GM12878 (cell line): ENCODE measurements around the gene RHOXF2. TPM values are rescaled to one million over a fixed set of nuclear protein-coding genes. Genes with fewer than 3 reads are reported as not detected.

Experiments
- ATAC-seq: fragments of 200-7000 bp; cut with Tn5 transposase; 3 replicates; pipeline ENCODE4 v1.9.1; 2020; ENCODE audit warnings: mild to moderate bottlenecking, moderate library complexity
- BruUV-seq: library from RNA; stranded (reverse); fragments of 400-500 nt; replicated peaks from 2 replicates; lab custom pipeline; 2021; lab: Mats Ljungman, UMichigan
- CTCF ChIA-PET: fragments of 300-600 bp; sonication (Branson Sonifier 250); formaldehyde crosslinking; extraction: SDS; loops from one replicate; lab custom pipeline; 2021; ENCODE audit warnings: inconsistent platforms; lab: Yijun Ruan, JAX
- POLR2A ChIA-PET: fragments of 350-600 bp; formaldehyde crosslinking; extraction: SDS; loops from one replicate; lab custom pipeline; 2021; ENCODE audit warnings: inconsistent platforms; lab: Charles Lee
- RAD21 ChIA-PET: fragments of 300-600 bp; sonication (Branson Sonifier 250); formaldehyde crosslinking; loops from one replicate; lab custom pipeline; 2023; ENCODE audit warnings: antibody characterized with exemption; ENCODE audit not compliant: unreplicated experiment; lab: Charles Lee
- SMC1A ChIA-PET: fragments of 300-600 bp; sonication (Branson Sonifier 250); formaldehyde crosslinking; loops from one replicate; lab custom pipeline; 2023; ENCODE audit not compliant: unreplicated experiment, uncharacterized antibody; lab: Charles Lee
- DNase-seq: peaks from one replicate; pipeline ENCODE4 v3.0.0-alpha.2; 2011; ENCODE audit warnings: low read depth, low spot score
- FAIRE-seq: peaks from 3 replicates; lab custom pipeline; 2011; peaks lifted over from hg19 to GRCh38; lab: Jason Lieb, UNC
- H2AFZ ChIP-seq: 2 replicates; pipeline ENCODE4 v1.6.0; 2011; ENCODE audit warnings: low read depth, low read length, control low read depth; ENCODE audit not compliant: control insufficient read depth
- H3K27ac ChIP-seq: 2 replicates; pipeline ENCODE4 v1.5.1; 2011; ENCODE audit warnings: control low read depth; ENCODE audit not compliant: control insufficient read depth, insufficient read depth
- H3K27me3 ChIP-seq, 2 experiments: replicated peaks in 1 of 2; 2 replicates each; pipeline versions ENCODE4 v1.6.0 to v1.6.1; 2011; ENCODE audit warnings: low read length in 1 of 2; ENCODE audit not compliant: control insufficient read depth in 2 of 2, insufficient read depth in 2 of 2
- H3K36me3 ChIP-seq, 2 experiments: 2 replicates each; pipeline ENCODE4 v1.5.1; 2011; ENCODE audit warnings: low read length in 1 of 2; ENCODE audit not compliant: control insufficient read depth in 2 of 2, insufficient read depth in 2 of 2
- H3K4me1 ChIP-seq: 2 replicates; pipeline ENCODE4 v1.6.1; 2011; ENCODE audit warnings: mild to moderate bottlenecking, low read length, moderate library complexity, mixed read lengths; ENCODE audit not compliant: control insufficient read depth, insufficient read depth
- H3K4me2 ChIP-seq: 2 replicates; pipeline ENCODE4 v1.6.0; 2011; ENCODE audit warnings: control low read depth; ENCODE audit not compliant: control insufficient read depth, insufficient read depth
- H3K4me3 ChIP-seq: fragments of 200-600 bp; sonication (generic); 2 replicates; pipeline ENCODE4 v1.5.1; 2016
- H3K79me2 ChIP-seq: 2 replicates; pipeline ENCODE4 v1.6.0; 2011; ENCODE audit warnings: low read length; ENCODE audit not compliant: control insufficient read depth, insufficient read depth
- H3K9ac ChIP-seq: 2 replicates; pipeline ENCODE4 v1.8.0; 2011; ENCODE audit warnings: low read length, control low read depth, mixed read lengths; ENCODE audit not compliant: control insufficient read depth, insufficient read depth
- H3K9me3 ChIP-seq: replicated peaks from 3 replicates; pipeline ENCODE4 v1.5.1; 2011; ENCODE audit warnings: mild to moderate bottlenecking, low read length; ENCODE audit not compliant: control insufficient read depth, insufficient read depth
- H4K20me1 ChIP-seq: 2 replicates; pipeline ENCODE4 v1.6.0; 2011; ENCODE audit not compliant: control insufficient read depth, insufficient read depth
- ASH2L ChIP-seq: fragments of 300-600, 200-600 bp; sonication (generic); IDR thresholded peaks from 2 replicates; pipeline ENCODE4 v1.6.1; 2017; ENCODE audit warnings: low read depth, mild to moderate bottlenecking, borderline replicate concordance
- POLR2AphosphoS5 ChIP-seq: IDR thresholded peaks from 2 replicates; pipeline ENCODE4 v1.6.1; 2011; ENCODE audit warnings: mild to moderate bottlenecking, low read length, inconsistent platforms
- RCOR1 ChIP-seq: conservative IDR thresholded peaks from 2 replicates; pipeline ENCODE4 v1.6.1; 2012; ENCODE audit warnings: low read depth, low read length, improper control_type of control experiment
- RFX5 ChIP-seq: IDR thresholded peaks from 2 replicates; pipeline ENCODE4 v1.6.1; 2011; ENCODE audit warnings: low read depth, low read length, improper control_type of control experiment
- TARDBP ChIP-seq: IDR thresholded peaks from 2 replicates; pipeline ENCODE4 v1.6.1; 2016; ENCODE audit warnings: borderline replicate concordance
- ZNF24 ChIP-seq: fragments of 450-650 bp; IDR thresholded peaks from 2 replicates; pipeline ENCODE4 v1.6.1; 2017; ENCODE audit warnings: antibody characterized with exemption, mild to moderate bottlenecking
- ZNF384 ChIP-seq: IDR thresholded peaks from 2 replicates; pipeline ENCODE4 v1.6.1; 2012; ENCODE audit warnings: low read depth, mild to moderate bottlenecking, low read length, improper control_type of control experiment, borderline replicate concordance
- WGBS: methylation state at CpG from one replicate; pipeline ENCODE4 v1.1.6; 2016; ENCODE audit warnings: low lambda C conversion rate; ENCODE audit not compliant: insufficient replicate concordance, insufficient coverage; ENCODE audit errors: missing lambda C conversion rate; 5-methylcytosine and 5-hydroxymethylcytosine counted together
- in situ Hi-C: fragments of 300-500 bp; cut with MboI; formaldehyde crosslinking; loops from 9 replicates; pipeline ENCODE4 v1.14.3; 2018; ENCODE audit warnings: mixed read lengths
- intact Hi-C: fragments of 100-400 bp; cut with micrococcal nuclease; formaldehyde crosslinking; loops from one replicate; pipeline ENCODE4 v1.14.2; 2022; ENCODE audit not compliant: unreplicated experiment
- polyA plus RNA-seq, 11 experiments: library from polyadenylated mRNA; depleted of rRNA in 4 of 11; unstranded in 6 of 11; stranded (reverse) in 5 of 11; fragments of >200 nt; fragmentation: Nextera tagmentation in 4 of 11; fragmentation: Illumina TruSeq in 1 of 11; extraction: Ambion mirVana in 4 of 11; extraction: Trizol in 1 of 11; gene quantifications; 1 replicate in 1 of 11; 2 replicates in 10 of 11; pipeline versions ENCODE4 v1.2.1 to v1.2.3, GENCODE V29; 2011 to 2016; ENCODE audit warnings: inconsistent platforms in 2 of 11, missing spikeins in 2 of 11, low read depth in 1 of 11
- total RNA-seq, 4 experiments: library from RNA; depleted of rRNA in 3 of 4; stranded (reverse); fragments of >200 nt in 3 of 4; fragmentation: Illumina TruSeq in 1 of 4; extraction: Trizol in 1 of 4; gene quantifications; 2 replicates each; pipeline versions ENCODE4 v1.2.1 to v1.2.3, GENCODE V29; 2013 to 2021
- TF ChIP-seq, protein P1 (sequence below): IDR thresholded peaks from 2 replicates; pipeline ENCODE4 v1.6.1; 2012; ENCODE audit warnings: improper control_type of control experiment, low read depth, low read length; ENCODE audit not compliant: insufficient replicate concordance

The RHOXF2 gene
- total and polyA plus RNA-seq, 10 of the 15 experiments (the other 5 are each of a cell fraction or from before 2014, with no cell fraction given): 0.03 TPM; not detected in 8

DNA sequence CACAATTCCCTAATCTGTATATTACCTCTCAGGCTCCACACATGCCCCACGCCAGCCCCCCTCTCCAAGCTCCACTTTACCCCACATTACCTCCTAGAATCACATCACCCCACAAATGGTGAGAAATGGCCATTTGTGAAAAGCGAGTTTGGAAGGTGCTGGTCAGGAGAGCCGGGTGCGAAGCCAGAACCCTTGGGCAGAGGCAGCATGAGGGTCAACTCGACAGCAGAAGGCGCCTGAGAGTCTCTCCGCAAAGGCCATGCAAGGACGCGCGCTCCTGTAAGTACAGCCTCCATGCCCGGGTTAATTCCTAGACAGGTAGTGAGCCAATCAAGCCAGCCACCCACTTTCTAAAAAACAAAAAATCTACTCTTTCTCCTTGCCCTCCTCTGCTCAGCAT, 42.4 kb downstream of the RHOXF2 start:
- ChIA-PET SMC1A (no interaction called here), POLR2A (no interaction called here), CTCF (interaction anchor here (2.2 kb wide), 1 partner anchor 13 kb away, joined by 18 read pairs; no protein-coding TSS in a partner anchor), RAD21 (interaction anchor here (0.7 kb wide), 1 partner anchor 221 kb away, joined by 3 read pairs; no protein-coding TSS in a partner anchor)
- H3K4me2 ChIP-seq: no peak overlapping the region
- ATAC-seq: no peak
- no peak for TF ChIP-seq RFX5
- TF ChIP-seq ASH2L: no peak
- no peak for TF ChIP-seq TARDBP
- TF ChIP-seq ZNF24: no peak
- TF ChIP-seq, protein P1, sequence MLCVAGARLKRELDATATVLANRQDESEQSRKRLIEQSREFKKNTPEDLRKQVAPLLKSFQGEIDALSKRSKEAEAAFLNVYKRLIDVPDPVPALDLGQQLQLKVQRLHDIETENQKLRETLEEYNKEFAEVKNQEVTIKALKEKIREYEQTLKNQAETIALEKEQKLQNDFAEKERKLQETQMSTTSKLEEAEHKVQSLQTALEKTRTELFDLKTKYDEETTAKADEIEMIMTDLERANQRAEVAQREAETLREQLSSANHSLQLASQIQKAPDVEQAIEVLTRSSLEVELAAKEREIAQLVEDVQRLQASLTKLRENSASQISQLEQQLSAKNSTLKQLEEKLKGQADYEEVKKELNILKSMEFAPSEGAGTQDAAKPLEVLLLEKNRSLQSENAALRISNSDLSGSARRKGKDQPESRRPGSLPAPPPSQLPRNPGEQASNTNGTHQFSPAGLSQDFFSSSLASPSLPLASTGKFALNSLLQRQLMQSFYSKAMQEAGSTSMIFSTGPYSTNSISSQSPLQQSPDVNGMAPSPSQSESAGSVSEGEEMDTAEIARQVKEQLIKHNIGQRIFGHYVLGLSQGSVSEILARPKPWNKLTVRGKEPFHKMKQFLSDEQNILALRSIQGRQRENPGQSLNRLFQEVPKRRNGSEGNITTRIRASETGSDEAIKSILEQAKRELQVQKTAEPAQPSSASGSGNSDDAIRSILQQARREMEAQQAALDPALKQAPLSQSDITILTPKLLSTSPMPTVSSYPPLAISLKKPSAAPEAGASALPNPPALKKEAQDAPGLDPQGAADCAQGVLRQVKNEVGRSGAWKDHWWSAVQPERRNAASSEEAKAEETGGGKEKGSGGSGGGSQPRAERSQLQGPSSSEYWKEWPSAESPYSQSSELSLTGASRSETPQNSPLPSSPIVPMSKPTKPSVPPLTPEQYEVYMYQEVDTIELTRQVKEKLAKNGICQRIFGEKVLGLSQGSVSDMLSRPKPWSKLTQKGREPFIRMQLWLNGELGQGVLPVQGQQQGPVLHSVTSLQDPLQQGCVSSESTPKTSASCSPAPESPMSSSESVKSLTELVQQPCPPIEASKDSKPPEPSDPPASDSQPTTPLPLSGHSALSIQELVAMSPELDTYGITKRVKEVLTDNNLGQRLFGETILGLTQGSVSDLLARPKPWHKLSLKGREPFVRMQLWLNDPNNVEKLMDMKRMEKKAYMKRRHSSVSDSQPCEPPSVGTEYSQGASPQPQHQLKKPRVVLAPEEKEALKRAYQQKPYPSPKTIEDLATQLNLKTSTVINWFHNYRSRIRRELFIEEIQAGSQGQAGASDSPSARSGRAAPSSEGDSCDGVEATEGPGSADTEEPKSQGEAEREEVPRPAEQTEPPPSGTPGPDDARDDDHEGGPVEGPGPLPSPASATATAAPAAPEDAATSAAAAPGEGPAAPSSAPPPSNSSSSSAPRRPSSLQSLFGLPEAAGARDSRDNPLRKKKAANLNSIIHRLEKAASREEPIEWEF: no peak
- TF ChIP-seq RCOR1: no peak
- TF ChIP-seq ZNF384: no peak
- no peak for TF ChIP-seq POLR2AphosphoS5
- H2AFZ ChIP-seq: no peak overlapping the region
- no peaks in the 10 kb centered on the region for H3K4me1 ChIP-seq
- H3K27me3 ChIP-seq: no peaks in the 10 kb centered on the region; a peak in 1 of 4 replicates
- no peaks in the 10 kb centered on the region for H4K20me1 ChIP-seq
- no peaks in the 10 kb centered on the region for H3K36me3 ChIP-seq
- in situ Hi-C loops (loop anchor here (25.0 kb wide), 1 partner anchor 89 kb away; the partner anchor contains the start of gene RHOXF1), intact Hi-C loops (loop anchor here (10.0 kb wide), 1 partner anchor 166 kb away; no protein-coding TSS in a partner anchor)
- FAIRE-seq: no peak
- H3K79me2 ChIP-seq: no peaks in the 10 kb centered on the region
- H3K9me3 ChIP-seq: no peaks in the 10 kb centered on the region
- BruUV-seq: no TSS peak
- H3K9ac ChIP-seq: no peak overlapping the region
- no peak overlapping the region for H3K4me3 ChIP-seq
- 49% methylated on average over 11 of the region's 11 CpGs for WGBS
- no peak overlapping the region for H3K27ac ChIP-seq
- no peak for DNase-seq
